Islet of Langerhans (tissue), 1 donor: Measurements from ENCODE around the gene GOLGA6L26.
"Not testable (repeated sequence)": the region's sequence is repeated elsewhere in the genome, so short reads cannot be mapped to it uniquely, and the experiment has no call there.

ENCODE experiments used
- FAIRE-seq: peaks from one replicate; lab custom pipeline; 2011; peaks lifted over from hg19 to GRCh38; lab: Jason Lieb, UNC

The GOLGA6L26 gene, protein sequence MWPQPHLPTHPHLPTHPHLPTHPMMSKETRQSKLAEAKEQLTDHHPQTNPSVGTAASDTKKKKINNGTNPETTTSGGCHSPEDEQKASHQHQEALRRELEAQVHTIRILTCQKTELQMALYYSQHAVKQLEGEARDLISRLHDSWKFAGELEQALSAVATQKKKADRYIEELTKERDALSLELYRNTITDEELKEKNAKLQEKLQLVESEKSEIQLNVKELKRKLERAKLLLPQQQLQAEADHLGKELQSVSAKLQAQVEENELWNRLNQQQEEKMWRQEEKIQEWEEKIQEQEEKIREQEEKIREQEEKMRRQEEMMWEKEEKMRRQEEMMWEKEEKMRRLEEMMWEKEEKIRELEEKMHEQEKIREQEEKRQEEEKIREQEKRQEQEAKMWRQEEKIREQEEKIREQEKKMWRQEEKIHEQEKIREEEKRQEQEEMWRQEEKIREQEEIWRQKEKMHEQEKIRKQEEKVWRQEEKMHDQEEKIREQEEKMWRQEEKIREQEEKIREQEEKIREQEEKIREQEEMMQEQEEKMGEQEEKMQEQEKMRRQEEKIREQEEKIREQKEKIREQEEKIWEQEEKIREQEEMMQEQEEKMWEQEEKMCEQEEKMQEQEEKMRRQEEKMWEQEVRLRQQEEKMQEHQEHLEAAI

DNA sequence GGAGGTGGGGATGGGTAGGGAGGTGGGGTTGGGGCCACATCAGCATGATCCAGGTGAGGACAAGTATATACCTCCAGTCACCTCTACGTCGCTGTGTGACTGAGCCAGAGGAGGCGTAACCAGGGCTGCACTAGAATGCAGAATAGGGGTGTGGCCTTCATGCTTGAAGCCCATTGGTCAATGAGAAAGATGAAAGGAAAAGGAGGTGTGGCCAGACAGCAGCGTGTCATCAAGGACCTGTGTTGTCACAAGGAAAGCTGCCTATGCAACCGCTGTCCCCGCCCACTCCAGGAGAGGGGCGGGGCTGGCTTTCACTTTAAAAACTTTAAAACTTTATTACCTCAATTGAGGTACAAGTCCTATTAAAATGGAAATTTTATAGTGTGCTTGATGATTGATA lies at the start of gene GOLGA6L26:
TSS of gene GOLGA6L26 (minus strand) at position 101 of the 400 bp plus-strand sequence. CDS start at position 40, 61 bp downstream.
- FAIRE-seq, result not testable (repeated sequence)

DNA sequence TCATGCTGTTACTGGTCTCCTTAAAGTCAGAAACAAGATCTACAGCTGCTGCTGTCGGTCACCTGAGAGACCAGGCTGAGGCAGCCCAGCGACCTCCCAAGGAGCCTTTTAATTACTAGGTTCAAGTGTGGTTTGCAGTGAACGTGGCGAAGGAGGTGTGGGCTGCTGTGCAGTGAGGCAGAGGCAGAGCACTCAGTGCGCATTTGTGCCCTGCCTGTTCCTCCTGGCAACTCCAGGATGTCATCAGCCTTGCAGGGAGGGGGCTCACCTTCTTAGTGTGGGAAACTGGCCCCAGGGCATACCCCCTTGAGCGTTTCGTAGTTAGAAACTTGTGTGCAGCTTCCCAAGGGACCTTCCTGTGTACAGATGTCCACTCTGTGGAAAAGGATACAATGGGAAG lies 47.2 kb upstream of the GOLGA6L26 start:
- not testable (repeated sequence) for FAIRE-seq

DNA sequence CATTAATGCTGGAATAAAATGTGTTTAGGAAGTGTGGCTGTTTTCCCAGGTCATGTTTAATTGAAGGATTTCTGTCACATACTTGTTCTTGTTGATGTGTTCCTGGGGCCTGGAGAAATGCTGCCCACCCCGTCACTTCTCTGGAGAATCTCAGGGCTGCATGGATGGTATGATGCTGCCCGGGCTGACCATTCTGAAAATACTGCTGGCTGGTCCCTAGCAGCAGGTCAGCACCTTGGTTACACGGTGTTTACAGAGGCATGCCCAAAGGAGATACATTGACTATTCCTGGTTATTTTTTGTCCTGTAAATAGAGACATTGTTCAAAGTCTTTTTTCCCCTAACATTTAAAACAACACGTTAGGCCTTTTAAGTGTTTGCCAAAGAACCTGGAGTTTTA lies 46.7 kb upstream of the GOLGA6L26 start:
- FAIRE-seq, result not testable (repeated sequence)

DNA sequence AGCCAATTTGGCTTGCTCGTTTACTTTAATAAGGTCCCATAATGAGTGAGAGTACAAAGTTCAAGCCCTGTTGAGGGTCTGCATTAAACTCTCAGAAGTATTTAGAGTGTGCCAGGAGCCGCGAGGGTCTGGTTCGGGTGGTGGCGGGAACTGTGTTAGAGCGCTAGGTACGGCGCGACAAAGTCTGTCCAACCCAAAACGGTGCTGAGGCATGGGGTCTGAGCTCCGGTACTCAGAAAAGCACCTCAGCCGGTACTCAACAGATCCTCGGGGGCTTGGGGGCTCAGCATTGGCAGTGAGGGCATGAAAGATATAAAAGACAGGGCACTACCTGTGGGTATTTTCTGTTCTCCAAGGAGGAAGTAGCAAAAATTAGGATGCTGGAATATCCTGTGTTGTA lies 45.0 kb upstream of the GOLGA6L26 start:
- FAIRE-seq, result not testable (repeated sequence)

DNA sequence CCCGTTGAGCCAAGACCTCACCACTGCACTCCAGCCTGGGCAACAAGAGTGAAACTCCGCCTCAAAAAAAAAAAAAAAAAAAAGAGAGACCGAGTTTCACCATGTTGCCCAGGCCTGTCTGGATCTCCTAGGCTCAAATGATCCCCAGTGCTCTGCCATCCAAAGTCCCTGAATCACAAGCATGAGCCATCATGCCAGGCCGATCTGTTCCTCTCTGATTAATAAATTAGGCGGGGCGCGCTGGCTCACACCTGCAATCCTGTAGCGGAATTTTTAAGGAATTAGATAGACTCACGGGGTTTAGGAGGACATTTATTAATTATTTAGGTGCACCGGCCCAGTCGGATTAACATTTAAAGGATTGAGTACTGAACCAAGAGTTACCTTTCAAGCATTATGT lies 40.2 kb upstream of the GOLGA6L26 start:
- FAIRE-seq, result not testable (repeated sequence)

DNA sequence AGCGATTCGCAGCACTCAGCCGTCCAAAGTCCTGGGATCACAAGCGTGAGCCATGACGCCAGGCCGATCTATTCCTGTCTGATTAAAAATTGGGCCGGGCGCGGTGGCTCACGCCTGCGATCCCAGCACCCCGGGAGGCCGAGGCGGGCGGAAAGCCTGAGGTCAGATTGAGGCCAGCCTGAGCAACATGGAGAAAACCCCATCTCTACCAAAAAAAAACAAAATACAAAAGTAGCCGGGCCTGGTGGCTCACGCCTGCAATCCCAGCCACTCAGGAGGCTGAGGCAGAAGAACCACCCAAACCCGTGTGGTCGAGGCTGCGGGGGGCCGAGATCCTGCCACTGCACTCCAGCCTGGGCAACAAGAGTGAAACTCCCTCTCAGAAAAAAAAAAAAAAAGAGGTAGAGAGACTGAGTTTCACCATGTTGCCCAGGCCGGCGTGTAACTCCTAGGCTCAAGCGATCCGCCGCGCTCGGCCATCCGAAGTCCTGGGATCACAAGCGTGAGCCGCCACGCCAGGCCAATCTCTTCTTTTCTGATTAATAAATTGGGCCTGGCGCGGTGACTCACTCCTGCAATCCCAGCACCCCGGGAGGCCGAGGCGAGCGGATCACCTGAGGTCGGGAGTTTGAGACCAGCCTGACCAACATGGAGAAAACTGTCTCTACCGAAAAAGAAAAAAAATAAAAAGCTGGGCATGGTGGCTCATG lies 39.0 kb upstream of the GOLGA6L26 start:
- FAIRE-seq, result not testable (repeated sequence)

DNA sequence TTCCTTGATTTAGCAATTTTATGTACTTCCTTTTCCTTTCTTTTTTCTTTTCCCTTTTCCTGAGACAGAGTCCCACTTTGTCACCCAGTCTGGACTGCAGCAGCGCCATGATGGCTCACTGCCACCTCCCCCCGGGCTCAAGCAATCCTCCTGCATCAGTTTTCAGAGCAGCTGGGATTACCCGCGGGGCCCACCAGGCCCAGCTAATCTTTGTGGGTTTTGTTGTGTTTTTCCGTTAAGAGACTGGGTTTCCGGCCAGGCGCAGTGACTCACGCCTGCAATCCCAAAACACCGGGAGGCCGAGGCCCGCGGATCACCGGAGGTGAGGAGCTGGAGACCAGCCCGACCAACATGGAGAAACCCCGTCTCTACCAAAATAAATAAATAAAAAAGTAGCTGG lies 38.3 kb upstream of the GOLGA6L26 start:
- FAIRE-seq, result no peak

DNA sequence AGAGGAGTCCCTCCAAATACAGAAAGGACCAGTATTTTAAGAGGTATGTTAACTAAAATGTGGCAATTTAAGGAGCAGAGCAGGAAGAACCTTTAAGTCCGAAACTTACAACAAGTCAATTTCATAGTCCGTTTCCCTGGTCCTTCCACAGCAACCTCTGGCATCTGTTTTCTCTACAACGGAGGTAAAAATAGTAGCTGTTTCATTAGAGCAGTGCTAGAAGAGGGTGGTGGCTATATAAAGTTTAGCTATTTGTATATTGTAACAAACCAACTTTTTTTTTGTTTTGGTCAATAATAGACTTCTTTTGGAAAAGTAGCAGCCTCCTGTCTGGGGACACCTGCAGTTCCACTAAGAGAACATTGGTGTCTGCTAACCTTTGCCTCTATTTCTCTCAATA lies 37.9 kb upstream of the GOLGA6L26 start:
- not testable (repeated sequence) for FAIRE-seq

DNA sequence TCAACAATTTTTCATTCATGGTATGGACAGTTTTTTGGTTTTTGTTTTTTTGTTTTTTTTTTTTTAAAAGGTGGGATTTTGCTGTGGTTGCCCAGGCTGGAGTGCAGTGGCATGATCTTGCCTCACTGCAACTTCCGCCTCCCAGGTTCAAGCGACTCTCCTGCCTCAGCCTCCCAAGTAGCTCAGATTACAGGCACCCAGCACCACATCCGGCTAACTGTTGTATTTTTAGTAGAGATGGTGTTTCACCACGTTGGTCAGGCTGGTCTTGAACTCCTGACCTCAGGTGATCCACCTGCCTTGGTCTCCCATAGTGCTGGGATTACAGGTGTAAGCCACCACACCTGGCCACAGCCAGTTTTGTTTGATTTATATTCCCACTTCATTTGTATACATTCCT lies 37.1 kb upstream of the GOLGA6L26 start:
- FAIRE-seq, result not testable (repeated sequence)

DNA sequence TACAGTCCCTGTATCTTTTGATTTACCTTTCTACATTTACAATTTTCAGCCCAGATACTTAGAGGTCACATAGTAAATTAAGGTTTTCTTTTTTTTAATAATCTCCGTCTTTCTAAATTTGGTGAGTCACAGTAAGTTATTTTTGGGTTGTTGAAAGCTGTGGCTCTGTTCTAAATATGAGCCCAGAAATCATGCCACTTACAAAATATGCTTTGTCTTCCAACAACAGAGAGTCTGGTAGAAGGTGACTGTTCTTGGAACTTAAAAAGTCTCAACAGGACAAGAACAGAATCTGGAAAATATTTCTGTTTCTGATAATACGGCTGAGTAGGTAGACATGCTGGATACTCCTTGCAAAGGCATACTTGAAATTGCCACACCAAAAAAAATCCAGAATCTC lies 36.6 kb upstream of the GOLGA6L26 start:
- no peak for FAIRE-seq

DNA sequence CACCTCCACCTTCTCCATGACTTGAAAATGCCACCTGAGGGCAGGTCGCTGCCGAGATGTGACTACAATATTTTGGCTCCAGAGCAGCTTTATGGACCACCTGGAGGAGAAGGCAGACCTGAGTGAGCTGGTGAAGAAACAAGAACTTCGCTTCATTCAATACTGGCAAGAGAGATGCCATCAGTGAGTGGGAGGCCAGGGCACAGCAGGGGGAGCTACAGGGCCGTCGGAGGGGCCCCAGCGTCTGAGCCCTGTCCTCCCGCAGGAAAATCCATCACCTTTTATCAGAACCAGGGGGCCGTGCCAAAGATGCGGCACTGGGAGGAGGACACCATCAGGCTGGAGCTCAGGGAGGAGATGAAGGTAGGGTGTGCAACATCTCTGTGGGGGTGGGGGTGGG lies 30.3 kb upstream of the GOLGA6L26 start:
- FAIRE-seq, result not testable (repeated sequence)

DNA sequence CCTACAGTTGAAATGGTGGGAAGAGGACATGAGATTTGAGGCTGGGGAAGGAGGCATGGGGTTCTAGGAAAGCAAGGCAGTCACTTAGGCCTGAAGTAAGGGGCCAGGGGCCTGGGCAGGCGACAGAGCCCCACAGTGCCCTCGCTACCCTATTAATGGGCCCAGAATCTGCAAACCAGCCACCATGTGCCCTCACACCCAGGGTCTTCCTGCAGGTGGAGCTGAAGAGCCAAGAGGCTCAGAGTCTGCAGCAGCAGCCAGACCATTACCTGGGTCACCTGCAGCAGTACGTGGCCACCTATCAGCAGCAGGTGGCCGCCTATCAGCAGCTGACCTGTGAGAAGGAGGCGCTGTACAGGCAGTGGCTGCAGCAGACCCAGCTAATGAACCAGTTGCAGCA lies 28.6 kb upstream of the GOLGA6L26 start:
- FAIRE-seq, result not testable (repeated sequence)

DNA sequence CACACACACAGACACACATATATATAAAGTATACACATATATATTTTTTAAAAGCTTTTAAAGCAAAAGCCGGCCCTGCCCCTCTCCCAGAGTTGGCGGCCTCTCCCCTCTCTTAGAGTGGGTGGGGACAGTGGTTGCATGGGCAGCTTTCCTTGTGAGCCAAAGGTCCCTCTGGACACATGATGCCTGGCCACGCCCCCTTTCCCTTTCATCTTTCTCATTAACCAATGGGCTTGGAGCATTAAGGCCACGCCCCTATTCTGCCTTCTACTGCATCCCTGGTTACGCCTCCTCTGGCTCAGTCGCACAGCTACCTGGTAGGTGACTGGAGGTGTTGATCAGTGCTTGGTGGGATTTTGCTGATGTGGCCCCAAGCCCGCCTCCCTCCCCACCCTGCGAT lies 20.5 kb upstream of the GOLGA6L26 start, which contains the start of gene GOLGA8S:
TSS of gene GOLGA8S (plus strand) at position 301 of the 400 bp plus-strand sequence. CDS start at position 363, 62 bp downstream.
- not testable (repeated sequence) for FAIRE-seq

DNA sequence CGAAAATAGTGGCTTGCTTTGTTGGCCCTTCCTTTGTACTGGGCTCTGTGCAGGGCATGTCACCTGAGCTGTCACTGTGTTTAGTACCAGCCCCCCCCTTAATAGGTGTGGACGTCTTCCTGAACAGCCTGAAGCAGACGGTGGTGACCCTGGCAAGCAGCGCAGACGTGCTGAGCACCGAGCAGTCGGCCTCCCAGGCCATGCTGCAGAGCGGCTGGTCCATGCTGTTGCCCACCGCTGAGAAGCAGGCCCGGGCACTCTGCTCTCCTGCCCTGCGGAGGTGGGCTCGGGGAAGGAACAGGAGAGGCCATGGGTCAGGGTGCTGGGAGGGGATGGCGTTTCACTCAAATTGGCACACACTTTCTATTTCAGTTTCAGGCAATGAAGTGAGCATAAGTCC lies 22.8 kb downstream of the GOLGA6L26 start:
- FAIRE-seq, result not testable (repeated sequence)

DNA sequence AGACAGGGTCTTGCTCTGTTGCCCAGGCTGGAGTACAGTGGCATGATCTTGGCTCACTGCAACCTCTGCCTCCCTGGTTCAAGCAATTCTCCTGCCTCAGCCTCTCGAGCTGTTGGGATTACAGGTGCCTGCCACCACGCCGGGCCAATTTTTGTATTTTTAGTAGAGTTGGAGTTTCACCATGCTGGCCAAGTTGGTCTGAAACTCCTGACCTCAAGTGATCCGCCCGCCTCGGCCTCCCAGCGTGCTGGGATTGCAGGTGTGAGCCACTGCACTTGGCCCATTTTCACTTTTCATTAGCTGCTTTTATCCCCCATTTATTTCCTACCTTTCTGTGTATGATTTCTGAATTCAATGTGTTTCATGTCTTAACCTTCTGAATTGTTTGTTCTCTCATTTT lies 28.1 kb downstream of the GOLGA6L26 start:
- FAIRE-seq, result not testable (repeated sequence)

DNA sequence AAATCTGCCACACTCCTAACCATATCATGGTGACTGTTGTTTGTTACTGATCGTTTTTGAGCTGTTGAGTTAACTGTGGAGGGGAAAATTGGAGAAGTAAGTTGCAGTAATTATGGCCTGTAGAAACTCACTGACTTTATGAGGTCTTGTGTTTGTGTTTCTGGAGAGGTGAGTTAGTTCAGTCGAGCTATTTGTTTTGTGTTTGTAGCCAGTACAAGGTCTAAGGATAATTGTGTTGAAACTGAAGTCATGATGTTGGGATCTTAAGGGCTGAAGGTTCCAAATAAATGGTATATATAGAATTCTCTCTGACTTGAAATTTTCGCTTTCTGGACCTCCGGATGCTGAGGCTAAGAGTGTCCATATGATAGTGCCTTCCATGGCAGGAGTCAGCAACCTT lies 29.2 kb downstream of the GOLGA6L26 start:
- not testable (repeated sequence) for FAIRE-seq

DNA sequence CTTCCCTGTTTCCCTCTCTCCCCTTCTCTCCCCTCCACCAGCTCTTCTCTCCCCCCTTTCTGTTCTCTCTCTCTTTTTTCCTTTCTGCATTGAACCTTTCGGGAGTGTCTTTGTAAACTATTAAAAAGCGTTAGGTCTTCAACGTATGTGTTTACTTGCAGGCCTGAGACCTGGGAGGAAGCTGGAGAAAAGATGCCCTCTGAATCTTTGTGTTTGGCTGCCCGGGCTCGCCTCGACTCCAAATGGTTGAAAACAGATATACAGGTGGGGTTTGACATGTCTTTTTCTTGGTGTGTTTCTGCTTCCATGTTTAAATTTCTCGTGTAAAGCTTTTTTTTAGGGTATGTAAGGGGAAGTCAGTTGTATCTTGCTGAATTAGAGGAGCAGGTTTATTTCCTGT lies 29.7 kb downstream of the GOLGA6L26 start:
- not testable (repeated sequence) for FAIRE-seq

DNA sequence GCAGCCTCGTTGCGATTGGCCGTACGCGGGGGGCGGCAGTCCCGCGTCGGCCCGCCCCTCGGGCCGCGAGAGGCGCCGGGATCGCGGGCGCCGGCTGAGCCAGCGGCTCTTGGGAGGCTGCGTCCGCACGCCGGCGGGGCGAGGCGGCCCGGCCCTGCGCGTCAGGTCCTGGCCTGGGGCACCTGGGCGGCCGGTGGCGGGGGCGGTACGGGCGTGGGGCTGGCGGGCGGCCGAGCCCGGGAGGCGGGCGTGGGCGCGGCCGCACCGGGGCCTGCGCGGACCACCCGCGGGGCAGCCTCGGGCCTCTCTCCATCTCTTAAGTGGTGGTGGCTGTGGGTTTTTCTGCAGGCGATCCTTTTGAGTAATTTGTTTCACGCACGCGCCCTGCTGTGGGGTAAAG lies 30.3 kb downstream of the GOLGA6L26 start:
- not testable (repeated sequence) for FAIRE-seq

DNA sequence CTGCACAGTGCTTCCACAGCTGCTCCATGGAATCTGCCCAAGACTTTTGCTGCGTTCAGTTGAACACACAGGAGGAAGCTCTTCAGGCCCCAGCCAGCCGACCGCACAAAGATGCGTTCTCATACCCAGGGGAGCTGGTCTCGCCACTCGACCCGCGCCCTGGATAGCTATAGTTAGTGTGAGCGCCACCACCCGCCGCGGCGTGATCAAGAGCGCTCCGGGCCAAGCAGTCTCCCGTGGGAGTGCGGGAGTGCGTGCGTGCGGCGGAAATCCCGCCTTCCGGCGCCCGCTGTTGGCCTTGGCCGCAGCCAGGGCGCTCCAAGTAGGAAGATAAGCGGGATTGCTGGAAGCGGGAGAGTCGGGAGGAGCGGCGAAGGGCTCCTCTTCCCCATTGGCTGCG lies 30.8 kb downstream of the GOLGA6L26 start:
- not testable (repeated sequence) for FAIRE-seq
